Measurements from ENCODE around the gene DPP8.

Gene DPP8

GRCh38 chr15:65423976-65424679 lies 93.4 kb downstream of the DPP8 start:
- DNase-seq (ENCODE audit: low spot score), result no peak

GRCh38 chr15:65423150-65423975 lies 94.1 kb downstream of the DPP8 start:
- DNase-seq (ENCODE audit: low spot score), result no peak

DNA sequence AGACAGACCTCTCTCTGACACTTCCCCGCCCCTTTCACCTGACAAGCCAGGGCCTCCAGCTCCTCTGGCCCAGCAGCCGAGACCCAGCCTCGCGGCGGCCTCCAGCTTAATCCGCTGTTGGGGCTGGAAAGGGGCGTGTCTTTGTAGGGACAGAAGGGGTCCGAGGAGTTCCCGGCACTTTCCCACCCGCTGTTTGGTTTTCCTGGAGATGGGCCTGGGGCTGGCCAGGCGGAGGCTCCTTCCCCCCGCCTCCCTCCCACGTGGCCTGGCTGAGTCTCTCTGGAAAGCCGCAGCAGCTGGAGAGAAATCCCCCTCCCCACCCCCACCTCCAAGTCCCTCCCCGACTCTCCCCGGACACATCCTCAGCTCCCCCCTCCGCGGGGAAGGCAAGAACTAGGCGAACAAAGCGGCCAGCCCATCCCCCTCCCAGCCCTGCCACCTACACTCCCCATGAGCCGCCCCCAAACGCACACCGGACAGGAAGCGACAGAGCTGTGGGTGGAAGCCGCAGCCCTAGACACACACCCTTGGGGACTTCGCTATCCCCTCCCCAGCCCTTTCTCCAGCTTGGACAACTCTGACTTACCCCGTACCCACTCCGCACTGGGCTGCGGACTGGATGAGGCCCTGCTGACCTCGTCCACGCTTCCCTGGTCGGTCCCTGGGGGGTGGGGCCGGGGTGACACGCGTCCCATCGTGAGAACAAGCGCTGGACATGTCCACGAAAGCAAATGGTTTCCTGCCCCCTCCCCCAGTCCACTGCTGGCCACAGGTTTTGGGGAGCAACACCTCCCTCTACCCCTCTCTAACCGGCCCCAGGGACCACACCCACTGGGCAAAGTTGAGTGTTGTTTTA lies 95.9 kb downstream of the DPP8 start:
- DNase-seq (ENCODE audit: low spot score), result no peak

DNA sequence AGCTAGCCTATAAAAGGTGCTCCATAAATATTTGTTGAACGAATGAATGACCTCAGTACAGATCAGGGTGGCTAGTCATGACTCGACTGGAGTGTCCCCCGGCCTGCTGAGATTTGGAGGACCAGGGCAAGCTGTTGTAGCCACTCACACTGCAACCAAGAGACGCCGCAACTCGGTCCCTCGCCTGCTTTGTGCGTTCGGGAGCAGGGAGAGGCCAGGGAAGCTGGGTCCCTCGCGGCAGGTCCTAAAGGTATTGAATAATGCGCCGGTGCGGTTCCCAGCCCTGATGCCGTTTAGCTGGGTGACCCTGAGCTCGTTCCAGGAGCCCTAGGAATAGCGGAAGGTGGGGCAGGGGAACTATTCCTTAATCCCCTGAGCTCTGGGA lies 96.5 kb downstream of the DPP8 start:
- no peak for DNase-seq (ENCODE audit: low spot score)

GRCh38 chr15:65418596-65418995 lies 98.9 kb downstream of the DPP8 start:
- no peak for DNase-seq (ENCODE audit: low spot score)

DNA sequence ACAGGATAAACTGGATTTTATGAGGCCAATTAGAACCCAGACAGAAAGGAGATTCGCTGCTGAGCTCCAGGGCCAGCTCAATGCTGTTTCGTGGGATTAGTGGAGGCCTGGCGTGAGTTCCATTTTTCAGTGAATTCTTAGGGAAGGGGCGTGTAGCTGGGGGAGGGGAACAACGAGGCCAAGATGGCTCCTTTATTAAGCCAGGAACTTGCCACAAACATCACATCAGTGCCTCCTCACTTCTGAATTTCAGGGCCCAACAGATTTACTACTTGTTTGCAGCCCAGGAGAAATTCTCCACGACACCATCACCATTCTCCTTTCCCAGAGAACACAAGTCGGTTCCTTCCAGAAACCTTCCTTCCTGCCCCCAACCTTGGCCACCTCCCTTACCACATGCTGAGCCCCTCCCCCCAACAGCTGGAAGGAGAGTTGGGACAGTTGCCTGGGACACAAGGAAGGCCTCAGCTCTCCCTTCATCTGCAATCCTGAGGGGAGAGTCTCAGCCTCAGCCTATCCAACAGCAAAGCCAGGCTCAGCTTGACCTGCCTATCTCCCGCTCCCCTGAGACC lies 100.6 kb downstream of the DPP8 start:
- DNase-seq (ENCODE audit: low spot score), result no peak

- no peak for DNase-seq (ENCODE audit: low spot score)
Measured at GRCh38 chr15:65414841-65415621, 102.5 kb downstream of the DPP8 start.

- no peak for DNase-seq (ENCODE audit: low spot score)
Measured at GRCh38 chr15:65413760-65414144, 103.7 kb downstream of the DPP8 start.

- DNase-seq (ENCODE audit: low spot score), result no peak
Measured at GRCh38 chr15:65413051-65413759, 104.3 kb downstream of the DPP8 start.

DNA sequence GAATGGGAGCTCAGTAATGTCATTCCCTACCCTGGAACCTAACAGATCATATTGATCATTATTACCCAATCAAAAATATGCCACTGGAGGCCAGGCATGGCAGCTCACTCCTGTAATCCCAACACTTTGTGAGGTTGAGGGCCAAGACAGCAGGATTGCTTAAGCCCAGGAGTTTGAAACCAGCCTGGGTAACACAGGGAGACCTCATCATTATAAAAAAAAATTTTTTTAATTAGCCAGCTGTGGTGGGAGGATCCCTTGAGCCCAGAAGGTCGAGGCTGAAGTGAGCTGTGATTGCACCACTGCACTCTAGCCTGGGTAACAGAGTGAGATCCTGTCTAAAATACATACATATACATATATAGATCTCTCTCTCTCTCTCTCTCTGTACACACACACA lies 104.9 kb downstream of the DPP8 start:
- no peak for DNase-seq (ENCODE audit: low spot score)

DNA sequence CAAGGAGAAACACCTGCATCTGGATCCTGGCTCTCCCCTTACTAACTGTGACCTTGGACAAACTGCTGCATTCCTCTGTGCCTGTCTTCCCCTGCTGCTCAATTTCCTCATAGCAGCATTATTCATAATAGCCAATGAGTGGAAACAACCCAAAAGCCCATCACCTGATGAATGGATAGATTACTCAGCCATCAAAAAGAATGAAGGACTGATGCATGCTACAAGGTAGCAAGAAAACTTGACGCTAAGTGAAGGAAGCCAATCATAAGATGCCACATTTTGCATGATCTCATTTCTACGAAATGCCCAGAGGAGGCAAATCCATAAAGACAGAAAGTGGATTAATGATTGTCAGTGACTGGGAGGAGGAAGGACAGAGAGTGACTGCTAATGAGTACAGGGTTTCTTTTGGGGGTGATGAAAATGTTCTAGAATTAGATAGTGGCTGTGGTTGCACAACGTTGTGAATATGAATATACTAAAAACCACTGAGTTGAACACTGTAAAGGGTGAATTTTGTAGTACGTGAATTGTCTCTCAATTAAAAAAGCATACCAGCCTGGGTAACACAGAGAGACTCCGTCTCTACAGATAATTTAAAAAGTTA lies 105.9 kb downstream of the DPP8 start:
- no peak for DNase-seq (ENCODE audit: low spot score)

DNA sequence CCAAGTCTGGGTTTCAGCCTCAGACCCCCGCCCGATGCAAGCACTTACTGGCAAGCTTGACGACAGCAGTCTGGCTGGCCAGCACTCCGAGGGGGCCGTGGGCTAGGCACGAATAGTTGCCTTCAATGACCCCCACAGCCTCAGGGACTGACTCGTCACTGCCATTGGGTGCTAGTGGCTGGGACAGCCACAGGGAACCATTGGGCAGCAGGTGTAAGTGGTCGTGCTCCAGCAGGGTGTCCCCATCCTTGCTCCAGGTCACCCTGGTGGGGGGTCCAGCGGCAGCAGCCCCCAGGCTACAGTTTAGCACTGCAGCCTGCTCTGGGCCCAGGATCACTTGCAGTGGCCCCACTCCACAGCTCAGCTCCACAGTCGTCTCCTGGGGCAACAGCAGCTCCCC lies 106.5 kb downstream of the DPP8 start:
- DNase-seq (ENCODE audit: low spot score), result no peak

DNA sequence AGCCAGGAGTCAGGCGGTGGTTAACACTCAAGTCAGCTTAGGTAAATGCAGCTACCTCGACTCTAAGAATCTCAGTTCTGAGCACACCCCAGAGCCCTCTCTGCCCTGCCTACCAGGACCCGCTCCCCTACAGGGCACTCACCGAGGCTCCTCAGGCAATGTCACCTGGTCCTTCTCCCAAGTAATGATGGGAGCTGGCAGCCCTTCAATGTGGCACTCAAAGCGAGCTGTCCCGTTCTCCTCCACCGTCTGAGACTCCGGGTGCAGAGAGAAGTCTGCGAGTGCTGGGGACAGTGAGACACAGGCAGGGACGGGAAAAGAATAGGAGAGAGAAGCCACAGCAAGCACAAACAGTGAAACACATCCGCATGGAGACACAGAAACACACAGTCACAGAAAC lies 107.5 kb downstream of the DPP8 start:
- DNase-seq (ENCODE audit: low spot score), result no peak

- no peak for DNase-seq (ENCODE audit: low spot score)
Measured at GRCh38 chr15:65409036-65409631, 108.4 kb downstream of the DPP8 start.

- no peak for DNase-seq (ENCODE audit: low spot score)
Measured at GRCh38 chr15:65408324-65409035, 109.0 kb downstream of the DPP8 start.

- no peak for DNase-seq (ENCODE audit: low spot score)
Measured at GRCh38 chr15:65406424-65407000, 111.0 kb downstream of the DPP8 start.

DNA sequence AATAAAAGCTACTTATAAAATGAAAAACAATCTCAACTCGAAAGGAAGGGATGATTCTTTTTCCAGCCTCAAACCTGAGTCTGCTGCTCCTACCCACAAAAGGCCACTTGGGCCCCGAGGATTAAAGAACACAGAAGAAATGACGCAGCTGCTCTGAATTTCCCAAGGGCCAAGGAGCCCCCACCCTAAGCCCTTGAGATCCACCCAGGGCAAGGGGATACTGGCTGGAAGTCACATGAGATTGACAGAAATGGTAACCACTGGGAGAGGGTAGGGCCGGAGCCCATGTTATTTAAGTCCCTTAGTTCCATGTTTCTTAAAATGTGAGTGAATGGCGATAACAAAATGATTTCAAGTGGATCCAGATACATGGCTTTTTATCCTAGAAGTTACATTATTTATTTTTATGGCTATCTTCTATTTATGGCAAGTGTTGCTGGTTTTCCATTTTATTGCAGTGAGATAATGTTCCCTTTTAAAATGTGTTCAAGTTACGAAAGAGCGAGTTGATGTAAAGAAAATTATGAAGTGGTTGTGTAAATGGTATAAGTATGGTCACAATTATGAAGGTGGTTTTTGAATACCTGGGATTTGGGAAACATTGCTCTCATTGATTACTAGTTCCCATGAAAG lies 111.6 kb downstream of the DPP8 start:
- no peak for DNase-seq (ENCODE audit: low spot score)

GRCh38 chr15:65404186-65404872 lies 113.2 kb downstream of the DPP8 start:
- DNase-seq (ENCODE audit: low spot score), result no peak
